Effector memory CD8-positive, alpha-beta T cell (primary cell): Measurements from ENCODE around the gene TBC1D4.

ENCODE experiments used
- ATAC-seq: fragments of 150-1000 bp; cut with Tn5 transposase; replicated peaks from 2 replicates; pipeline ENCODE4 v1.10.0; 2021; ENCODE audit warnings: mild to moderate bottlenecking, moderate library complexity
- DNase-seq, 3 experiments: peaks; one replicate each; pipeline ENCODE4 v3.0.0; 2021
- H3K27ac Mint-ChIP-seq, 2 donors: one replicate each; pipeline ENCODE4 v1.8.0; 2022; ENCODE audit warnings: mild to moderate bottlenecking in 2 of 2, mixed read lengths in 2 of 2, moderate library complexity in 2 of 2
- H3K27me3 Mint-ChIP-seq, 2 donors: one replicate each; pipeline ENCODE4 v1.8.0; 2022; ENCODE audit warnings: mixed read lengths in 2 of 2
- H3K36me3 Mint-ChIP-seq: one replicate; pipeline ENCODE4 v1.8.0; 2022; ENCODE audit warnings: mild to moderate bottlenecking, moderate library complexity, mixed read lengths; ENCODE audit not compliant: insufficient read depth
- H3K4me1 Mint-ChIP-seq, 2 donors: one replicate each; pipeline ENCODE4 v1.8.0; 2022; ENCODE audit warnings: low read depth in 2 of 2, mixed read lengths in 2 of 2
- H3K4me3 Mint-ChIP-seq, 2 donors: one replicate each; pipeline ENCODE4 v1.8.0; 2022; ENCODE audit warnings: mild to moderate bottlenecking in 2 of 2, mixed read lengths in 2 of 2, moderate library complexity in 2 of 2
- H3K9me3 Mint-ChIP-seq, 2 donors: one replicate each; pipeline ENCODE4 v1.8.0; 2022; ENCODE audit warnings: mixed read lengths in 2 of 2
- total RNA-seq, 9 experiments: gene quantifications; one replicate each; lab custom pipeline; 2026; lab: John Stamatoyannopoulos, UW

TBC1D4 gene
- total RNA-seq: 55.1 to 237 (median 117) reads per million in 9 experiments

DNA sequence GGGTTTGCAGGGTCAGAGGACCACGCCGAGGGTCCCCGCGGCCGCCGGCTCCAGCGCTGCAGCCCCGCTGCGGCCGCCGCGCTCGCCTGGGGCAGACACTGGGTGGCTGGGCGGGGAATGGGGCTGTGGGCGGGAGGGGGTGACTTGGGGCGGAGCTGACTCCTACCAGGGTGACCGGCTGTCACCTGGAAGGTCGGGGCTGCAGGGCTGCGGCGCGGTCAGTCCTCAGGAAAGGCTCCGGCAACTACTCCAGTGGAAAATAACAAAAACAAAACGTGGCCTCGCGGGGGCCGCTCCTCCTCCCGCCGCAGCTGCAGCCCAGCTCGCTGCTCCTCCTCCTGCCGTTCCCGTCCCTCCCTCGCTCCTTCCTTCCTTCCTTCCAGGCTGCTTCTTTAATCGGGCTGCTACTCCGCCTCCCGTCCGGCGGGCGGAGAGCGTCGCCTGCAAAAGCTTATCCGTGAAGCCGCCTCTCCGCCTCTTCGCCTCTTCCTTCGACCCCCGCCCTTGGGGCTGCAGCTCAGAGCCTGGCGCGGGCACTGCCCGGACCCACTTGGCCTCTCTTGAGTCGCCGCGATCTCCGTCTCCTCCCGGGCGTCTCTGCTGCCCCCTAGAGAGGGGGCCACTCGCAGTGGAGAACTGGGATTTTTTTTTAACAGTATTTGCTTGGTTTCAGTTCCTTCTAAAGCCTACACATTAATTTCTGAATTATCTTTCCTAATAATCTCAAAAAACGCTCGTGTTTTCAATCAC lies at the start of gene TBC1D4:
TSS of gene TBC1D4 (minus strand) at position 100 of the 750 bp plus-strand sequence. CDS start 402 bp downstream, outside the sequence.
- peak; percentile 30 to 38 (median 36) for DNase-seq
- Mint-ChIP-seq H3K27me3 (peaks cover 78 to 86% of the 10 kb centered on the region in 2 donors), H3K36me3 (peaks cover 3% of the 10 kb centered on the region), H3K9me3 (no peaks in the 10 kb centered on the region), H3K27ac (peak within 1 kb of the TSS in 1 of 2 donors; percentile 83), H3K4me1 (peaks cover 11 to 14% of the 10 kb centered on the region in 2 donors), H3K4me3 (peak within 1 kb of the TSS; percentile 89 to 95)
- peak; percentile 73 for ATAC-seq

GRCh38 chr13:75530549-75530961 lies 48.6 kb upstream of the TBC1D4 start:
- peaks cover 26 to 41% of the 10 kb centered on the region in 2 donors for H3K4me1 Mint-ChIP-seq
- DNase-seq (no peak), ATAC-seq (no peak)
- H3K27ac Mint-ChIP-seq: no peak overlapping the region
- peaks cover 11% of the 10 kb centered on the region for H3K36me3 Mint-ChIP-seq
- H3K9me3 Mint-ChIP-seq: no peaks in the 10 kb centered on the region
- H3K27me3 Mint-ChIP-seq: no peaks in the 10 kb centered on the region
- H3K4me3 Mint-ChIP-seq: no peak overlapping the region

- H3K9me3 Mint-ChIP-seq: peaks cover 0 to 2% of the 10 kb centered on the region in 2 donors
- no peak overlapping the region for H3K4me3 Mint-ChIP-seq
- ATAC-seq (no peak), DNase-seq (no peak)
- no peak overlapping the region for H3K27ac Mint-ChIP-seq
- no peaks in the 10 kb centered on the region for H3K4me1 Mint-ChIP-seq
- H3K27me3 Mint-ChIP-seq: no peaks in the 10 kb centered on the region
- H3K36me3 Mint-ChIP-seq: no peaks in the 10 kb centered on the region
Measured at GRCh38 chr13:75521956-75522355, 40.0 kb upstream of the TBC1D4 start.

DNA sequence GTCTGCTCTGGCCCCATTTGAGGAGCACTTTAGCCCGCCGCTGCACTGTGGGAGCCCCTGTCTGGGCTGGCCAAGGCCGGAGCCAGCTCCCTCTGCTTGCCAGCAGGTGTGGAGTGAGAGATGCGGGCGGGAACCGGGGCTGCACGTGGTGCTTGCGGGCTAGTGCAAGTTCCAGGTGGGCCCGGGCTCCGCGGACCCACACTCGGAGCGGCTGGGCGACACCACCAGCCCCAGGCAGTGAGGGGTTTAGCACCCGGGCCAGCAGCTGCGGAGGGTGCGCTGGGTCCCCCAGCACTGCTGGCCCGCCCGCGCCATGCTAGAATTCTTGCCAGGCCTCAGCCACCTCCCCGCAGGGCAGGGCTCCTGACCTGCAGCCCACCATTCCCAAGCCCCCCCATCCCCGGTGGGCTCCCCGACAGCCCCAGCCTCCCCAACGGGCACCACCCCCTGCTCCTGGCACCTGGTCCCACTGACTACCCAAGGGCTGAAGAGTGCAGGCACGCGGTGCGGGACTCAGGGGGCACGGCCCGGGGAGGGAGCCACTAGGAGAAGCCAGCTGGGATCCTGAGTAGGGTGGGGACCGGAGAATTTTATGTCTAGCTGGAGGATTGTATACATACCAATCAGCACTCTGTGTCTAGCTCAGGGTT lies 36.6 kb upstream of the TBC1D4 start:
- no peaks in the 10 kb centered on the region for H3K36me3 Mint-ChIP-seq
- DNase-seq: no peak
- H3K27me3 Mint-ChIP-seq: peaks cover under 1 to 13% of the 10 kb centered on the region in 2 donors
- no peak overlapping the region for H3K27ac Mint-ChIP-seq
- H3K9me3 Mint-ChIP-seq: peaks cover 0 to 2% of the 10 kb centered on the region in 2 donors
- H3K4me1 Mint-ChIP-seq: no peaks in the 10 kb centered on the region
- ATAC-seq: no peak
- H3K4me3 Mint-ChIP-seq: no peak overlapping the region

DNA sequence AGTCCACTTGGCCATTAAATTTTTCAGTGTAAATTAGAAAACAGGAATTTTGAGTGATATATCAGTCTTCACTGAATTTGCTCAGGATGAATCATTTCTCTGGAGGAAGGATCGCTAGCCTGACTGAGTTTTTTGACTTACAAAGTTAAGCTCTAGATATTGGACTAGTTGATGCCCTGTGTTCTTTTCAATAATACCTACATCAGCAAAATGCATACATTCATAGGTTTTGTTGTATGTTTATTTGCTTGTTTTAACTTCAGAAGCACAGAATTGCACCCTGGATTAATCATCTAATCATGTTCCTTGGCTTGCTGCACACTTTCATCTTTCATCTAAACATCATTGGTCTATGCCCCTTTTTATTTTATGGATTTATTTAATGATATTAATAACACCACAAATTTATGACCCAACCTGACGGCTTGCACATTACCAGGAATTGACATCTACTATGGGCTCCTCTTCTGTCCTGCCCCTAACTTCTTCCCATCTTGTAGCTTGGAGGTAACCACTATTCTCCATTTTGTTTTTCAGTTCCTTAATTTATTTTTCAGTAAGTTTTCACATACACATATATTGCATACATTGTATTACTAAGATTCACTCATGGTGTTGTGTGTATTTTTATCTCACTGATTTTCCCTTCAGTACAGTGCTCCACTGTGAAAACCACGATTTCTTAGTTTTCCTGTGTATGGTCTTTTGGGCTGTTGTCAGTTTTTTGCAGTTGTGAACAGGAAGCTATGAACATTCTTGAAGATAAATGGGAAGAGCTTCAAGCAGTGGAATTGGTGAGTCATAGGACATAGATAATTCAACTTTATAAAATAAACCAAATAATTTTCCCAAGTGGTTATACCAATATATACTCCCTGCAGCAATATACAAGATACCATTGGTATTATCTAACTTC lies 32.4 kb upstream of the TBC1D4 start:
- ATAC-seq (no peak), DNase-seq (no peak)
- no peaks in the 10 kb centered on the region for H3K9me3 Mint-ChIP-seq
- peaks cover 19 to 27% of the 10 kb centered on the region in 2 donors for H3K27me3 Mint-ChIP-seq
- peaks cover 3% of the 10 kb centered on the region for H3K36me3 Mint-ChIP-seq
- H3K4me3 Mint-ChIP-seq: no peak overlapping the region
- no peak overlapping the region for H3K27ac Mint-ChIP-seq
- H3K4me1 Mint-ChIP-seq: no peaks in the 10 kb centered on the region

GRCh38 chr13:75513271-75513670 lies 31.3 kb upstream of the TBC1D4 start:
- DNase-seq (no peak), ATAC-seq (no peak)
- no peaks in the 10 kb centered on the region for H3K4me1 Mint-ChIP-seq
- no peak overlapping the region for H3K27ac Mint-ChIP-seq
- H3K27me3 Mint-ChIP-seq: peaks cover 19 to 27% of the 10 kb centered on the region in 2 donors
- H3K9me3 Mint-ChIP-seq: no peaks in the 10 kb centered on the region
- peaks cover 3% of the 10 kb centered on the region for H3K36me3 Mint-ChIP-seq
- H3K4me3 Mint-ChIP-seq: no peak overlapping the region

GRCh38 chr13:75512253-75512652 lies 30.3 kb upstream of the TBC1D4 start:
- Mint-ChIP-seq H3K27ac (no peak overlapping the region), H3K36me3 (peaks cover 3% of the 10 kb centered on the region), H3K27me3 (peaks cover 19 to 27% of the 10 kb centered on the region in 2 donors), H3K9me3 (no peaks in the 10 kb centered on the region), H3K4me1 (no peaks in the 10 kb centered on the region), H3K4me3 (no peak overlapping the region)
- ATAC-seq: no peak
- no peak for DNase-seq

DNA sequence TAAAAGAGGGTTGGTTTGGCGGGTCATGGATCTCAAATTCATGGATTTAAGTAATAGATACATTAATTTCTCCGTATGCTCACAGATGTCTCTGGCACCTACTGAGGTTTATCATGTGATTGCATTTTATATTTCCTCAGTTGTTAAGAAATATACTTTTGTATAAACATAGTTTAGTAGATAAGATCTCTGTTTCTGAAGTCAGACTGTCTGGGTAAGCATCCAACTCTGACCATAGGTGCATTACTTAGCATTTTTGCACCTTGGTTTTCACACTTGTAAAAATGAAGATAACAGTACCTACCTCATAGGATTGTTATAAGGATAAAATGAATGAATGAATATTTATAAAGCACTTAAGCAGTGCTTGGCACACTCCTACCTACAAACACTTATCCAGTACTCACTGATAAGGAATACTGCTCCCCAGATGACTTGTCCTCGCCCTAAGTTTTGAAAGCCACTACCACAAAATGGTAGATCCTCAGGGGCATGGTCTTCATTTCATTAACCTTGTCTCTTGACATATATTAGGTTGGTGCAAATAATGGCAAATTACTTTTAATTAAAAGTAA lies 29.2 kb upstream of the TBC1D4 start:
- Mint-ChIP-seq H3K4me1 (no peaks in the 10 kb centered on the region), H3K27me3 (peaks cover 19 to 27% of the 10 kb centered on the region in 2 donors), H3K4me3 (no peak overlapping the region), H3K9me3 (no peaks in the 10 kb centered on the region), H3K27ac (no peak overlapping the region), H3K36me3 (peaks cover 3% of the 10 kb centered on the region)
- ATAC-seq (no peak), DNase-seq (no peak)

- Mint-ChIP-seq H3K9me3 (no peaks in the 10 kb centered on the region), H3K36me3 (peaks cover 3% of the 10 kb centered on the region), H3K27ac (no peak overlapping the region), H3K4me3 (no peak overlapping the region), H3K4me1 (no peaks in the 10 kb centered on the region), H3K27me3 (peaks cover 9 to 14% of the 10 kb centered on the region in 2 donors)
- ATAC-seq: no peak
- no peak for DNase-seq
Measured at GRCh38 chr13:75508002-75508548, 26.1 kb upstream of the TBC1D4 start.

DNA sequence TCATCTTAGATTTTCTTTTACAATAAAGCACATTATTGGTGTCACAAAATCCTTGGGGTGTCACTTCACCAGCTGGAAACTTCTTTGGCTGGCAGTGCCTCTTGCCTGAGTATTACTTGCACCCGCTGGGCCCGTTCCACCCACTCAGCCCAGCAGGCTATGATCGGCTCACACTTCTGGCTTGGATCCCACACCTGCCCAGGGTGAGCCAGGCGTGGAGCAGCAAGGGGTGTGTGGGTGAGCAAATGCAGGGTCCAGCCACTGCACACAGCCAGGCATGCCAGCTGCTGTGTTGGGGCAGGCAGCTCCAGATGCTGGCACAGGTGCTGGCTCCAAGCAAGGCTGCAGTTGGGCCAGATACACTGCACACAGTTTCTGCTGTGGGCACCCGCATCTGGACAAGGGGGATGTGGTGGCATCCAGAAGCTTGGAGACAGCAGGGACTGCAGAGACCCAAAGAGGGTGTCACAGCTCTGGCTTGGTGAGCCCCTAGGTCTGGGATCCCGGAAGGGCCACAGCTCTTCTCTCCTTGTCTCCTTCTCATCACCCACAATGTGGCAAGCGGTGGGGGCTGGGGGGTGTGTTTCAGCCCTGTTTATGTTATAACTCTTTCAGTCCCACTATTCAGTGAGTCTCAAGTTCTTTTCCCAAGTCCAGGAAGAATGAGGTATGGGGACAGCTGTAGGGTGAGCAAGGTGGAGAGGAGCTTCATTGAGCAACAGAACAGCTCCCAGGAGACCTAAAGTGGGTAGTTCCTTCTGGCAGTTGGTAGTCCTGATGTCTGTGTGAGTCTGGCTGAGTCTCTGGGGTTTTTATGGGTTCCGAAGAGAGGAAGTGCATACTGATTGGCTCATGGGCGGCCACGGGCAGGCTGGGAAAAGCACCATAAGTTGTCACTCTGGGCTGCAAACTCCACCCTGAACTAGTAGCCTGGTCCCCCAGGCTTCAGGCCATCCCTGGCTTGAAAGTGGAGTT lies 25.3 kb upstream of the TBC1D4 start:
- H3K4me3 Mint-ChIP-seq: no peak overlapping the region
- peaks cover 3% of the 10 kb centered on the region for H3K36me3 Mint-ChIP-seq
- no peak overlapping the region for H3K27ac Mint-ChIP-seq
- DNase-seq (no peak), ATAC-seq (no peak)
- H3K9me3 Mint-ChIP-seq: no peaks in the 10 kb centered on the region
- H3K4me1 Mint-ChIP-seq: no peaks in the 10 kb centered on the region
- H3K27me3 Mint-ChIP-seq: peaks cover 6% of the 10 kb centered on the region in 2 donors

DNA sequence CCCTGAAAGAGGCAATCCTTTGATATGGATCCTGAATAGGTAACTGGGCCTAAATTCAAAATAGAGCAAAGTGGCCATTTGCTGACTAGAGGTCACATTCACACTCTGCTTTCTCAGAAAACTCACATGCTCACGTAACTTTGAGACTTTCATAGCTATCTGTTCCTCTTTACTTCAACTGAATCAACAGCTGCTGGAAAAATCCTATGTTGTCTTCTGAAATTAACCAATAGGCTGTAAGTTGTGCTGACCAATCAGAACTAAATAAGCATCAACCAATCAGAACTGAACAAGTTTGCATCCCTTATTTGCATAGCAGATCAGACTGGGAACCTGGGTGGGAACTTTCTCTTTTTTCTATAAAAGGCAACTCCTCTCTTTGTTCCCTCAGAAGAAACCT lies 24.0 kb upstream of the TBC1D4 start:
- ATAC-seq (no peak), DNase-seq (no peak)
- Mint-ChIP-seq H3K36me3 (no peaks in the 10 kb centered on the region), H3K4me1 (no peaks in the 10 kb centered on the region), H3K27ac (no peak overlapping the region), H3K9me3 (peaks cover 0 to 1% of the 10 kb centered on the region in 2 donors), H3K4me3 (no peak overlapping the region), H3K27me3 (peaks cover 0 to 6% of the 10 kb centered on the region in 2 donors)

GRCh38 chr13:75505327-75505726 lies 23.4 kb upstream of the TBC1D4 start:
- Mint-ChIP-seq H3K9me3 (peaks cover 0 to 1% of the 10 kb centered on the region in 2 donors), H3K4me3 (no peak overlapping the region), H3K36me3 (no peaks in the 10 kb centered on the region), H3K27me3 (peaks cover 0 to 2% of the 10 kb centered on the region in 2 donors), H3K4me1 (no peaks in the 10 kb centered on the region), H3K27ac (no peak overlapping the region)
- DNase-seq (no peak), ATAC-seq (no peak)
